HUES48 (cell line): ENCODE measurements around the gene RNF5.

ENCODE experiments used
- H3K27ac ChIP-seq: one replicate; pipeline ENCODE4 v1.7.0; 2013; ENCODE audit warnings: low read depth, low read length, inconsistent platforms
- H3K27me3 ChIP-seq: 2 replicates; pipeline ENCODE4 v1.6.1; 2013; ENCODE audit warnings: mild to moderate bottlenecking, low read length; ENCODE audit not compliant: control insufficient read depth, insufficient read depth
- H3K36me3 ChIP-seq: 2 replicates; pipeline ENCODE4 v1.6.1; 2013; ENCODE audit warnings: low read length; ENCODE audit not compliant: control insufficient read depth, insufficient read depth
- H3K4me1 ChIP-seq: 2 replicates; pipeline ENCODE4 v1.6.1; 2013; ENCODE audit warnings: mild to moderate bottlenecking, low read length; ENCODE audit not compliant: control insufficient read depth, insufficient read depth
- H3K4me3 ChIP-seq: 2 replicates; pipeline ENCODE4 v1.5.1; 2013; ENCODE audit warnings: mild to moderate bottlenecking, low read depth, low read length
- H3K9ac ChIP-seq: 2 replicates; pipeline ENCODE4 v1.6.1; 2013; ENCODE audit warnings: mild to moderate bottlenecking, low read depth, low read length, moderate library complexity
- H3K9me3 ChIP-seq: 2 replicates; pipeline ENCODE4 v1.6.1; 2013; ENCODE audit warnings: low read length; ENCODE audit not compliant: control insufficient read depth, insufficient read depth

Gene RNF5

GRCh38 chr6:32216998-32217397, 38.8 kb downstream of the RNF5 start:
- H3K27me3 ChIP-seq, result no peaks in the 10 kb centered on the region
- no peaks in the 10 kb centered on the region for H3K4me1 ChIP-seq
- H3K27ac ChIP-seq, result no peak overlapping the region
- H3K36me3 ChIP-seq, result no peaks in the 10 kb centered on the region
- no peaks in the 10 kb centered on the region for H3K9me3 ChIP-seq
- H3K9ac ChIP-seq, result no peak overlapping the region
- H3K4me3 ChIP-seq, result no peak overlapping the region

DNA sequence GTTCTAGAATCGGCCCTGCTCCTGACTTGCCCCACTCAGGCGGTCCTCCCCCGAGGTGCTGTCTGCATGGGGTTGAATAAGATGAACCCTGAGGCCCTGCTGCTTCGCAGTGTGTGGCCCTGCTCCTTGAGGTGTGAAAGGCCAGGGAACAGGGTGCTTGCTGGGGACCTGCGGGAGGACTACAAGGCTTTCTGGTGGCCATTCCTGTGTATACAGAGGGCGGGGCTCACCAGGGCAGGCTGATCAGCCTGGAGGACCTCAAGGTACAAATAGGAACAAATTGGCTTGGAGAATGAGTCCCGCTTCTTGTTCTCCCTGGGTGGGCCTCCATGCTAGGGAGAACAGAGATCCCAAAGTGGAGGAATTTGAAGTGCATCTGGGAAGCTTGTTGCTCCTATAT, 40.0 kb downstream of the RNF5 start:
- no peak overlapping the region for H3K4me3 ChIP-seq
- H3K36me3 ChIP-seq, result no peaks in the 10 kb centered on the region
- H3K27ac ChIP-seq, result no peak overlapping the region
- no peaks in the 10 kb centered on the region for H3K4me1 ChIP-seq
- H3K9me3 ChIP-seq, result no peaks in the 10 kb centered on the region
- H3K9ac ChIP-seq, result no peak overlapping the region
- H3K27me3 ChIP-seq, result no peaks in the 10 kb centered on the region

DNA sequence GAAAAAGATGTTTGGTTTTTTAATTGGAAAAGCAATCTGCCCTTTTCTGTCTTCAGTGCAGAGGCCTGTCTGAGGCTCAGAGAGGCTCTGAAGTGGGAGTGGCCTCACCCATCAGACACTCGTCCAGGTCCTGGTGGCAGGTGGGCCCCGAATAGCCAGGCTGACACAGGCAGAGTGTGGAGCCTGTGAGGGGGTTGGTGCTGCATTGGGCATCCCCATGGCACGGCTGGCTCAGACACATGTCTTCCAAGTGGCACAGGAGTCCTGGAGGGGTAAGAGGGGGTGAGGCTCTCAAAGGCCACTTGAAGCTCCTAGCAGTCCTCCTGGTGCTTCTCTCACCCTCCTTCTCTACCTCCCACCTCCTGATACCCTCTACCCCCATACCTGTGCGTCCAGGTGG, 41.8 kb downstream of the RNF5 start:
- Histone ChIP-seq H3K9me3 (no peaks in the 10 kb centered on the region), H3K9ac (no peak overlapping the region), H3K4me1 (peaks cover 4% of the 10 kb centered on the region; the same call in 1 of the 2 replicates), H3K27me3 (no peaks in the 10 kb centered on the region), H3K36me3 (no peaks in the 10 kb centered on the region), H3K27ac (no peak overlapping the region), H3K4me3 (no peak overlapping the region)

- H3K9ac ChIP-seq, result no peak overlapping the region
- no peaks in the 10 kb centered on the region for H3K9me3 ChIP-seq
- no peak overlapping the region for H3K27ac ChIP-seq
- peaks cover 4% of the 10 kb centered on the region; the same call in 1 of the 2 replicates for H3K4me1 ChIP-seq
- H3K36me3 ChIP-seq, result no peaks in the 10 kb centered on the region
- H3K4me3 ChIP-seq, result no peak overlapping the region
- H3K27me3 ChIP-seq, result no peaks in the 10 kb centered on the region
Observed at GRCh38 chr6:32222333-32223230, 44.4 kb downstream of the RNF5 start.

DNA sequence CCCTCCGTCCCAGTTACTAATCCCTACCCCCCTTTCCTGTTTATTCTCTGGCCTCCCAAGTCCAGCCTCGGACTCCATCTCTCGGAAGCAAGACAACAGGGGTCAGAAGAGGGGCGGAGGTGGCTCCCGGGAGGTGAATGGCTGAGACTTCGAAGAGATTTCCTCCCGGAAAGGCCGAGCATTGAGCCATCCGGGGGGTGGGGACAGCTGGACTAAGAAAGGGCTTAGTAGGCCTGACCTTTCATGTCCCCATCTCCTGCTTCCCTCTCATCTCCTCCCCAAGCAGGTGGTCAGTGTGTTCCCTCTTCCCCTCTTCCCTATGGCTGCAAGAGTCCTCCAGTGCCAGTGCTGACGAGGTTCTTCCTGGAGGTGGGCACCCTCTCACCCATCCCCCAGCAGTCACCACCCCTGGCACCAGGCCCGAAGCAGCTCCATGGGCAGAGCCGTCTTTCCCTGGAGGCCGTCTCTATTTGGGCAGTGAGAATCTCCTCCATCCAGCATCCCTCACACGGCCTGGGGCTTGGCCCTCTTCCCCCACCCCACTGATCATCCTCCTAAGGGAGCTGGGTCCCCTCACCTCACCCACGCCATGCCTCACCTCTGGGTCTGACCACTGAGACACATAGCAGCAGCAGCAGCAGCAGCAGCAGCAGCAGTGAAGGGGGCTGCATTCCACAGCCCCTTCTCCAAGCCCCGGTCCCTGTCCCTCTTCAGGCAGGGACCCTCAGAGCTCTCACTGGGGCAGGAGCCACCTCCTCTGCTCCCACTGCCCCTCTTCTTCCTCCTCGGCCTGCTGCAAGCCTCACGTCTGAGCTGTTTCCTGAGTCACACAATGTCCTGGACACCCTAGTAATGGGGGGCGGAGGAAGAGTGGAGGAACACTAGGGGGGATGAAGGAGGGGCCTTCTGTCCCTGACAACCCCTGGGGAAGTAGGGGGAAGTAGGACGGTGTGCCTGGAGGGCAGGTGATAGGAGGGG, 45.3 kb downstream of the RNF5 start, which contains the start of gene NOTCH4:
TSS of gene NOTCH4 (minus strand) at position 810 of the 978 bp plus-strand sequence. CDS start at position 671, 139 bp downstream.
- no peaks in the 10 kb centered on the region for H3K36me3 ChIP-seq
- H3K4me3 ChIP-seq, result no peak within 1 kb of the TSS
- H3K4me1 ChIP-seq, result peaks cover 4% of the 10 kb centered on the region; the same call in 1 of the 2 replicates
- H3K9ac ChIP-seq, result no peak within 1 kb of the TSS
- H3K27ac ChIP-seq, result no peak within 1 kb of the TSS
- no peaks in the 10 kb centered on the region for H3K27me3 ChIP-seq
- no peaks in the 10 kb centered on the region for H3K9me3 ChIP-seq

GRCh38 chr6:32224696-32225095, 46.5 kb downstream of the RNF5 start:
- no peak overlapping the region for H3K4me3 ChIP-seq
- no peaks in the 10 kb centered on the region for H3K9me3 ChIP-seq
- H3K4me1 ChIP-seq, result peaks cover 4% of the 10 kb centered on the region; the same call in 1 of the 2 replicates
- H3K9ac ChIP-seq, result no peak overlapping the region
- H3K36me3 ChIP-seq, result no peaks in the 10 kb centered on the region
- H3K27ac ChIP-seq, result no peak overlapping the region
- H3K27me3 ChIP-seq, result no peaks in the 10 kb centered on the region

DNA sequence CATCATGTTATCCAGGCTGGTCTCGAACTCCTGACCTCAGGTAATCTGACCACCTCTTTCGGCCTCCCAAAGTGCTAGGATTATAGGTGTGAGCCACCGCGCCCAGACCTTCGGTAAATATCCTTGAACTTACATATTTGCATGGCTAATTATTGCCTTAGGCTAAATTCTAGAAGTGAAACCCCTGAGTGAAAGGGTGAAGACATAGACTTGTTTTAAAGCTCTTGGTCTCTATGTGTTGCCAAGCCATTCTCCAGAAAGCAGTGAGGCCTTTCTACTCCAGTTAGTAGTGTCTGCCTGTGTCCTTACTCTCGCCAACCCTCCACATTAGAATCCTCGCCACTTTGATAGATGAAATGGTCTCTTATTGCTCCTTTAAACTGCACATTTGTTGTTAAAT, 48.2 kb downstream of the RNF5 start:
- Histone ChIP-seq H3K27ac (no peak overlapping the region), H3K4me3 (no peak overlapping the region), H3K9me3 (no peaks in the 10 kb centered on the region), H3K4me1 (peaks cover 4% of the 10 kb centered on the region; the same call in 1 of the 2 replicates), H3K36me3 (no peaks in the 10 kb centered on the region), H3K27me3 (no peaks in the 10 kb centered on the region), H3K9ac (no peak overlapping the region)
